ENCODE measurements around the gene FAU. TPM values are rescaled to one million over a fixed set of nuclear protein-coding genes. Genes with fewer than 3 reads are reported as not detected.

The FAU gene
- polyA plus RNA-seq, 1 of the 3 experiments (the other 2 are of a cell fraction) = 1,210 TPM

GRCh38 chr11:65159012-65159411 is 37.1 kb upstream of the FAU start:
- no peak overlapping the region for H3K27ac ChIP-seq (ENCODE audit: low read depth in 2 of 2, low read length in 1 of 2)
- H2AFZ ChIP-seq (ENCODE audit: low read depth) = no peak overlapping the region
- H3K9ac ChIP-seq = no peak overlapping the region
- H4K20me1 ChIP-seq (ENCODE audit: insufficient read depth) = no peaks in the 10 kb centered on the region
- H3K4me2 ChIP-seq = no peak overlapping the region
- no peaks in the 10 kb centered on the region for H3K9me2 ChIP-seq
- H3K9me3 ChIP-seq = no peaks in the 10 kb centered on the region
- no peaks in the 10 kb centered on the region for H3K4me1 ChIP-seq (ENCODE audit: control insufficient read depth in 1 of 2, insufficient read depth in 2 of 2, low read depth in 1 of 2, low read length in 1 of 2)
- no peak for TF ChIP-seq ELF1 (IDR thresholded peaks at IDR 0.05)
- no peak for TF ChIP-seq REST (IDR thresholded peaks at IDR 0.05; ENCODE audit: low read depth, low read length)
- H3F3A ChIP-seq (replicated peaks; ENCODE audit: insufficient read depth) = no peaks in the 10 kb centered on the region
- 50% methylated on average over 5 of the region's 5 CpGs for whole genome bisulfite sequencing (ENCODE audit: low lambda C conversion rate)
- H3K36me3 ChIP-seq (replicated peaks in 1 of 2; ENCODE audit: control insufficient read depth in 1 of 2, insufficient read depth in 2 of 2, low read length in 1 of 2) = no peaks in the 10 kb centered on the region
- CTCF ChIA-PET = interaction anchor here (0.6 to 1.3 kb wide), 3 partner anchors 10 to 45 kb away, joined by 3 to 5 read pairs (median 4); no protein-coding TSS in a partner anchor
- H3K4me3 ChIP-seq (ENCODE audit: low read depth in 2 of 2, low read length in 1 of 2) = no peak overlapping the region
- no peak for DNase-seq
- no peaks in the 10 kb centered on the region for H3K27me3 ChIP-seq (ENCODE audit: insufficient read depth)
- H3K79me2 ChIP-seq (ENCODE audit: insufficient read depth) = no peaks in the 10 kb centered on the region
- POLR2A ChIA-PET = no interaction called here

DNA sequence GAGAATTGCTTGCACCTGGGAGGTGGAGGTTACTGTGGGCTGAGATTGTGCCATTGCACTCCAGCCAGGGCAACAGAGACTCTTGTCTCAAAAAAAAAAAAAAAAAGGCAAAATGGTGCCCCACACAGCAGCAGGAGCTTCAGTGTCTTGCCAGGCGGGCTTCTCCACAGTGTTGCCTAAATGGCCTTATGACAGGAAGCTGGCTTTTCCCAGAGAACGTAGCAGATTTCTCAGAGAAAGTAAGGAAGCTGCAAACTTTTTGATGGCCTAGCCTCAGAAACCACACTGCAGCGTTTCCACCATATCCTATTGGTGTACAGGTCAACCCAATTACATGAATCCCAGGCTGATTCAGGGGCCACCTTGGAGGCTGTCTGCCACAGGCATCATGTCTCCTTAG is 35.4 kb upstream of the FAU start:
- 59% methylated on average over 3 of the region's 3 CpGs for WGBS (ENCODE audit: low lambda C conversion rate)
- H3K27ac ChIP-seq (ENCODE audit: low read depth in 2 of 2, low read length in 1 of 2) = no peak overlapping the region
- no peak overlapping the region for H3K9ac ChIP-seq
- no peak overlapping the region for H3K4me2 ChIP-seq
- POLR2A ChIA-PET = no interaction called here
- no peaks in the 10 kb centered on the region for H3K9me3 ChIP-seq
- no peak overlapping the region for H2AFZ ChIP-seq (ENCODE audit: low read depth)
- H3K4me3 ChIP-seq (ENCODE audit: low read depth in 2 of 2, low read length in 1 of 2) = no peak overlapping the region
- H3K9me2 ChIP-seq = no peaks in the 10 kb centered on the region
- CTCF ChIA-PET = no interaction called here
- TF ChIP-seq EP300 (IDR thresholded peaks at IDR 0.05; ENCODE audit: borderline replicate concordance in 1 of 2, low read depth in 1 of 2, low read length in 1 of 2) = no peak
- no peak for TF ChIP-seq IRF3 (IDR thresholded peaks at IDR 0.05; ENCODE audit: low read depth, low read length)
- TF ChIP-seq ELF1 (IDR thresholded peaks at IDR 0.05) = no peak
- TF ChIP-seq MEF2A (IDR thresholded peaks at IDR 0.05; ENCODE audit: borderline replicate concordance, low read depth) = no peak
- TF ChIP-seq TCF12 (IDR thresholded peaks at IDR 0.05) = no peak
- TF ChIP-seq TEAD4 (IDR thresholded peaks at IDR 0.05; ENCODE audit: borderline replicate concordance, insufficient read depth) = no peak
- no peak for TF ChIP-seq RFX5 (IDR thresholded peaks at IDR 0.05; ENCODE audit: low read length)
- no peak for TF ChIP-seq JUND (IDR thresholded peaks at IDR 0.05)
- H3K27me3 ChIP-seq (ENCODE audit: insufficient read depth) = no peaks in the 10 kb centered on the region
- no peaks in the 10 kb centered on the region for H3F3A ChIP-seq (replicated peaks; ENCODE audit: insufficient read depth)
- H3K79me2 ChIP-seq (ENCODE audit: insufficient read depth) = no peaks in the 10 kb centered on the region
- no peak for DNase-seq
- no peaks in the 10 kb centered on the region for H4K20me1 ChIP-seq (ENCODE audit: insufficient read depth)
- H3K36me3 ChIP-seq (replicated peaks in 1 of 2; ENCODE audit: control insufficient read depth in 1 of 2, insufficient read depth in 2 of 2, low read length in 1 of 2) = no peaks in the 10 kb centered on the region
- H3K4me1 ChIP-seq (ENCODE audit: control insufficient read depth in 1 of 2, insufficient read depth in 2 of 2, low read depth in 1 of 2, low read length in 1 of 2) = no peaks in the 10 kb centered on the region

All from SK-N-SH (cell line).